ENCODE data around the gene GID4.

GRCh38 chr17:18071751-18072150 lies 32.5 kb downstream of the GID4 start:
- TF ChIP-seq POLR2AphosphoS5 (IDR thresholded peaks at IDR 0.05) = no peak
- no peak for TF ChIP-seq CTCF (IDR thresholded peaks at IDR 0.05)
- TF ChIP-seq POLR2A (IDR thresholded peaks at IDR 0.05) = no peak
- TF ChIP-seq EP300 (IDR thresholded peaks at IDR 0.05) = no peak
